ENCODE data around the gene TBK1.

The TBK1 gene

GRCh38 chr12:64450711-64451486 is 1.0 kb upstream of the TBK1 start:
- no peak for DNase-seq (ENCODE audit: extremely low spot score, insufficient read length, low read depth)
- FAIRE-seq: peak; percentile 41

GRCh38 chr12:64452559-64453329 is 824 bp downstream of the TBK1 start:
- FAIRE-seq (peak; percentile 41), DNase-seq (ENCODE audit: extremely low spot score, insufficient read length, low read depth) (no peak)

- DNase-seq (ENCODE audit: extremely low spot score, insufficient read length, low read depth) (no peak), FAIRE-seq (no peak)
Measured at GRCh38 chr12:64455506-64455905, 3.6 kb downstream of the TBK1 start.

GRCh38 chr12:64456119-64456518 is 4.2 kb downstream of the TBK1 start:
- FAIRE-seq (no peak), DNase-seq (ENCODE audit: extremely low spot score, insufficient read length, low read depth) (no peak)

- DNase-seq (ENCODE audit: extremely low spot score, insufficient read length, low read depth) (no peak), FAIRE-seq (no peak)
Measured at GRCh38 chr12:64457032-64457431, 5.1 kb downstream of the TBK1 start.

GRCh38 chr12:64457466-64457865 is 5.5 kb downstream of the TBK1 start:
- FAIRE-seq (no peak), DNase-seq (ENCODE audit: extremely low spot score, insufficient read length, low read depth) (no peak)

- FAIRE-seq (no peak), DNase-seq (ENCODE audit: extremely low spot score, insufficient read length, low read depth) (no peak)
Measured at GRCh38 chr12:64457923-64458322, 6.0 kb downstream of the TBK1 start.

GRCh38 chr12:64459394-64459891 is 7.5 kb downstream of the TBK1 start:
- DNase-seq (ENCODE audit: extremely low spot score, insufficient read length, low read depth): no peak
- FAIRE-seq: peak; percentile 57

GRCh38 chr12:64461634-64462414 is 9.9 kb downstream of the TBK1 start:
- FAIRE-seq: no peak
- DNase-seq (ENCODE audit: extremely low spot score, insufficient read length, low read depth): no peak

GRCh38 chr12:64466178-64466577 is 14.3 kb downstream of the TBK1 start:
- DNase-seq (ENCODE audit: extremely low spot score, insufficient read length, low read depth) (no peak), FAIRE-seq (no peak)

- FAIRE-seq (no peak), DNase-seq (ENCODE audit: extremely low spot score, insufficient read length, low read depth) (no peak)
Measured at GRCh38 chr12:64468966-64469365, 17.0 kb downstream of the TBK1 start.

- DNase-seq (ENCODE audit: extremely low spot score, insufficient read length, low read depth) (no peak), FAIRE-seq (no peak)
Measured at GRCh38 chr12:64469455-64470142, 17.7 kb downstream of the TBK1 start.

GRCh38 chr12:64470495-64470894 is 18.6 kb downstream of the TBK1 start:
- DNase-seq (ENCODE audit: extremely low spot score, insufficient read length, low read depth): no peak
- FAIRE-seq: no peak

- FAIRE-seq: no peak
Measured at GRCh38 chr12:64473176-64473575, 21.3 kb downstream of the TBK1 start.

GRCh38 chr12:64475518-64475917 is 23.6 kb downstream of the TBK1 start:
- FAIRE-seq (no peak), DNase-seq (ENCODE audit: extremely low spot score, insufficient read length, low read depth) (no peak)

More at GRCh38 chr12:64473176-64473575, 21.3 kb downstream of the TBK1 start:
- DNase-seq (ENCODE audit: extremely low spot score, insufficient read length, low read depth): no peak

- no peak for DNase-seq (ENCODE audit: extremely low spot score, insufficient read length, low read depth)
- no peak for FAIRE-seq
Measured at GRCh38 chr12:64476844-64477243, 24.9 kb downstream of the TBK1 start.

- DNase-seq (ENCODE audit: extremely low spot score, insufficient read length, low read depth) (no peak), FAIRE-seq (no peak)
Measured at GRCh38 chr12:64478661-64479060, 26.7 kb downstream of the TBK1 start.

- DNase-seq (ENCODE audit: extremely low spot score, insufficient read length, low read depth) (no peak), FAIRE-seq (no peak)
Measured at GRCh38 chr12:64480148-64480547, 28.2 kb downstream of the TBK1 start.

GRCh38 chr12:64486657-64487056 is 34.7 kb downstream of the TBK1 start:
- no peak for FAIRE-seq

GRCh38 chr12:64491718-64492117 is 39.8 kb downstream of the TBK1 start:
- no peak for FAIRE-seq
- no peak for DNase-seq (ENCODE audit: extremely low spot score, insufficient read length, low read depth)

More at GRCh38 chr12:64486657-64487056, 34.7 kb downstream of the TBK1 start:
- DNase-seq (ENCODE audit: extremely low spot score, insufficient read length, low read depth): no peak

Measured in GM18507 (cell line).